ENCODE data around the gene RELN. TPM values are rescaled to one million over a fixed set of nuclear protein-coding genes. Genes with fewer than 3 reads are reported as not detected.

Gene RELN
- total and polyA plus RNA-seq, 2 donors (not counting 1 experiment from before 2014, with no cell fraction given), result not detected

DNA sequence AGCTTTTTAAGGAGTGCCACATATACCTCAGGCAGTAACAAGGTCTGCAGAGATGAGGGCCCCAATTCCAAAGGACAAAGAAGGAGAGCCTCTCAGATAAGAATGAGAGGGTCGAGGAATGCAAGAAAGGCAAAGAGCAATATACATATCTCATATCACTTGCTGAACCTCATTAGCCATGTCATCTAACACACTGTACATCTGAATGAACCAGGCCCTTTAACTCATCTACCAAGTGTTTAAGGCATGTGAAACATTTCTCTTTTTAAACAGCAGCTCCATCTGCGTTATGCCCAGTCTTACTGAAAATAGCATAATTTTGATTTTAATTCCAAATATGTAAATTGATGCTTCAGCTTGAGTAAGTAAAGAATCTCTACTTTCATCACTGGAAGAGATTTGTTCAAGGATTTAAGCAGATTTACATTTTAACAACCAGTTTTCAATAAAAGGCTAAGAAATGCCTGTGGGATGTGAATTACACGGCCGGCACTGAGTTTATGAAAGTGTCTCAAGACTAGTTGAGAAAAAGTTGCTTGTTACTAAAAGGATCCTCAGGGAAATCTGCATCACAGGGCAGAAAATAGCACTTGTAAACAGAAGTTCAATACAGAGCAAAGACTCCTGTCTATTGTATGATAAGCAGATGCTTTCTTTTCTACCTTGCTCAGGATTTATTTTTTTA is 419.7 kb downstream of the RELN start:
- H3K27ac ChIP-seq (ENCODE audit: low read length in 2 of 2), result no peak overlapping the region
- H3K9ac ChIP-seq (ENCODE audit: low read length), result no peak overlapping the region
- H3K36me3 ChIP-seq (replicated peaks in 1 of 2; ENCODE audit: control extremely low read depth in 1 of 2, control insufficient read depth in 1 of 2, extremely low read depth in 1 of 2, insufficient read depth in 2 of 2, low read length in 1 of 2), result no peaks in the 10 kb centered on the region
- H3K79me2 ChIP-seq (ENCODE audit: control insufficient read depth, insufficient read depth, low read length), result no peaks in the 10 kb centered on the region
- TF ChIP-seq, protein P1, sequence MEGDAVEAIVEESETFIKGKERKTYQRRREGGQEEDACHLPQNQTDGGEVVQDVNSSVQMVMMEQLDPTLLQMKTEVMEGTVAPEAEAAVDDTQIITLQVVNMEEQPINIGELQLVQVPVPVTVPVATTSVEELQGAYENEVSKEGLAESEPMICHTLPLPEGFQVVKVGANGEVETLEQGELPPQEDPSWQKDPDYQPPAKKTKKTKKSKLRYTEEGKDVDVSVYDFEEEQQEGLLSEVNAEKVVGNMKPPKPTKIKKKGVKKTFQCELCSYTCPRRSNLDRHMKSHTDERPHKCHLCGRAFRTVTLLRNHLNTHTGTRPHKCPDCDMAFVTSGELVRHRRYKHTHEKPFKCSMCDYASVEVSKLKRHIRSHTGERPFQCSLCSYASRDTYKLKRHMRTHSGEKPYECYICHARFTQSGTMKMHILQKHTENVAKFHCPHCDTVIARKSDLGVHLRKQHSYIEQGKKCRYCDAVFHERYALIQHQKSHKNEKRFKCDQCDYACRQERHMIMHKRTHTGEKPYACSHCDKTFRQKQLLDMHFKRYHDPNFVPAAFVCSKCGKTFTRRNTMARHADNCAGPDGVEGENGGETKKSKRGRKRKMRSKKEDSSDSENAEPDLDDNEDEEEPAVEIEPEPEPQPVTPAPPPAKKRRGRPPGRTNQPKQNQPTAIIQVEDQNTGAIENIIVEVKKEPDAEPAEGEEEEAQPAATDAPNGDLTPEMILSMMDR (IDR thresholded peaks at IDR 0.05), result no peak
- TF ChIP-seq EZH2 (IDR thresholded peaks at IDR 0.05; ENCODE audit: borderline replicate concordance, insufficient read depth, low read depth, low read length, poor library complexity, severe bottlenecking), result no peak
- no peaks in the 10 kb centered on the region for H3K4me1 ChIP-seq (ENCODE audit: control insufficient read depth in 2 of 2, insufficient read depth in 2 of 2, low read length in 2 of 2)
- H3K4me3 Mint-ChIP-seq, result no peak overlapping the region
- H3K4me3 ChIP-seq (ENCODE audit: control extremely low read depth in 1 of 5, extremely low read depth in 1 of 5, insufficient read depth in 1 of 5, low read depth in 2 of 5, low read length in 4 of 5), result no peak overlapping the region
- no peaks in the 10 kb centered on the region for H3K9me3 Mint-ChIP-seq (ENCODE audit: insufficient read depth)
- WGBS (ENCODE audit: insufficient coverage), result 100% methylated on average over 2 of the region's 4 CpGs
- ChIA-PET POLR2A (no interaction called here), CTCF (interaction anchor here (1.0 kb wide), 1 partner anchor 10 kb away, joined by 3 read pairs; no protein-coding TSS in a partner anchor)
- DNase-seq (no peak), ATAC-seq (ENCODE audit: low read depth) (no peak)
- peaks cover 18% of the 10 kb centered on the region for H3K27me3 Mint-ChIP-seq
- no peaks in the 10 kb centered on the region for H3K4me1 Mint-ChIP-seq
- H2AFZ ChIP-seq (ENCODE audit: insufficient read depth, low read depth, low read length, poor library complexity, severe bottlenecking), result no peak overlapping the region
- H3K9me3 ChIP-seq (ENCODE audit: control extremely low read depth in 1 of 3, control insufficient read depth in 2 of 3, insufficient read depth in 1 of 3, low read length in 2 of 3), result no peaks in the 10 kb centered on the region
- H3K4me2 ChIP-seq (replicated peaks; ENCODE audit: low read depth, low read length, poor library complexity, severe bottlenecking), result no peak overlapping the region
- H3K27me3 ChIP-seq (replicated peaks in 1 of 4; ENCODE audit: control extremely low read depth in 1 of 4, control insufficient read depth in 3 of 4, insufficient read depth in 4 of 4, low read length in 3 of 4), result no peaks in the 10 kb centered on the region
- intact Hi-C loops (cut with micrococcal nuclease), result loop anchor here (5.0 to 10.0 kb wide), 2 partner anchors 588 to 1275 kb away; no protein-coding TSS in a partner anchor
- H4K20me1 ChIP-seq (ENCODE audit: control insufficient read depth, insufficient read depth, low read length, poor library complexity, severe bottlenecking), result no peaks in the 10 kb centered on the region
- no peak overlapping the region for H3K27ac Mint-ChIP-seq

DNA sequence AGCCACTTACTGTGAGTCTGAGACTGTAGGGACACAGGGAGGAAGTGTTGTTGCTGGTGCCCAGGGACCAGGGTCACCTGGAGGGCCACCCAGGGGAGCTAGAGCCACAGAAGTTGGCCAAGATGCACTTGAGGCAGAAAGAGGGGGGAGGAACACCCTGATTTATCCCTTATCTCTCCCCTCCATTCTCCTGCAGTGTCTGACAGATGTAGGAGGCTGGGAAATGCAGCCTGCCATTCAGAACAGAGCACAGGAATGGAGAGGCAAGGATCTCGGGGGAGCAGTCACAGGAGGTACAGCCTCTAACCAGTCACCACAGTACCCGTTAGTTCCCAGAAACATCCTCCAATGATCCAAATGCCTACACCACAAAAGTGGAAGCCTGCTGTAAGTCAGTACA is 425.0 kb downstream of the RELN start:
- no peak overlapping the region for H3K4me3 ChIP-seq (ENCODE audit: control extremely low read depth in 1 of 5, extremely low read depth in 1 of 5, insufficient read depth in 1 of 5, low read depth in 2 of 5, low read length in 4 of 5)
- TF ChIP-seq, protein P1 (IDR thresholded peaks at IDR 0.05), result no peak
- no peak for TF ChIP-seq EZH2 (IDR thresholded peaks at IDR 0.05; ENCODE audit: borderline replicate concordance, insufficient read depth, low read depth, low read length, poor library complexity, severe bottlenecking)
- no peak overlapping the region for H2AFZ ChIP-seq (ENCODE audit: insufficient read depth, low read depth, low read length, poor library complexity, severe bottlenecking)
- no CpG with 5 or more reads among the region's 2 CpGs for WGBS (ENCODE audit: insufficient coverage)
- no peaks in the 10 kb centered on the region for H3K79me2 ChIP-seq (ENCODE audit: control insufficient read depth, insufficient read depth, low read length)
- Mint-ChIP-seq H3K4me1 (no peaks in the 10 kb centered on the region), H3K4me3 (no peak overlapping the region), H3K27ac (no peak overlapping the region), H3K9me3 (ENCODE audit: insufficient read depth) (no peaks in the 10 kb centered on the region), H3K27me3 (peaks cover 18% of the 10 kb centered on the region)
- H3K27me3 ChIP-seq (replicated peaks in 1 of 4; ENCODE audit: control extremely low read depth in 1 of 4, control insufficient read depth in 3 of 4, insufficient read depth in 4 of 4, low read length in 3 of 4), result no peaks in the 10 kb centered on the region
- H3K9me3 ChIP-seq (ENCODE audit: control extremely low read depth in 1 of 3, control insufficient read depth in 2 of 3, insufficient read depth in 1 of 3, low read length in 2 of 3), result no peaks in the 10 kb centered on the region
- POLR2A ChIA-PET, result no interaction called here
- no peak overlapping the region for H3K4me2 ChIP-seq (replicated peaks; ENCODE audit: low read depth, low read length, poor library complexity, severe bottlenecking)
- intact Hi-C loops (cut with micrococcal nuclease), result no loop called here
- no peak overlapping the region for H3K27ac ChIP-seq (ENCODE audit: low read length in 2 of 2)
- H3K9ac ChIP-seq (ENCODE audit: low read length), result no peak overlapping the region
- no peaks in the 10 kb centered on the region for H3K4me1 ChIP-seq (ENCODE audit: control insufficient read depth in 2 of 2, insufficient read depth in 2 of 2, low read length in 2 of 2)
- ATAC-seq (ENCODE audit: low read depth), result no peak
- CTCF ChIA-PET, result interaction anchor here (2.5 kb wide), 1 partner anchor 9 kb away, joined by 11 read pairs; no protein-coding TSS in a partner anchor
- no peak for DNase-seq
- no peaks in the 10 kb centered on the region for H3K36me3 ChIP-seq (replicated peaks in 1 of 2; ENCODE audit: control extremely low read depth in 1 of 2, control insufficient read depth in 1 of 2, extremely low read depth in 1 of 2, insufficient read depth in 2 of 2, low read length in 1 of 2)
- no peaks in the 10 kb centered on the region for H4K20me1 ChIP-seq (ENCODE audit: control insufficient read depth, insufficient read depth, low read length, poor library complexity, severe bottlenecking)

All from B cell (primary cell).